HG02588 (cell line): ENCODE results near the gene DOCK2.

Experiments
- ATAC-seq: cut with Tn5 transposase; IDR thresholded peaks from one replicate; pipeline ENCODE4 v1.9.1; 2021; ENCODE audit warnings: mild to moderate bottlenecking, moderate library complexity; ENCODE audit not compliant: unreplicated experiment

Gene DOCK2

GRCh38 chr5:169889572-169889971, 252.5 kb downstream of the DOCK2 start:
- ATAC-seq: no peak

GRCh38 chr5:169893010-169893409, 255.9 kb downstream of the DOCK2 start:
- no peak for ATAC-seq

DNA sequence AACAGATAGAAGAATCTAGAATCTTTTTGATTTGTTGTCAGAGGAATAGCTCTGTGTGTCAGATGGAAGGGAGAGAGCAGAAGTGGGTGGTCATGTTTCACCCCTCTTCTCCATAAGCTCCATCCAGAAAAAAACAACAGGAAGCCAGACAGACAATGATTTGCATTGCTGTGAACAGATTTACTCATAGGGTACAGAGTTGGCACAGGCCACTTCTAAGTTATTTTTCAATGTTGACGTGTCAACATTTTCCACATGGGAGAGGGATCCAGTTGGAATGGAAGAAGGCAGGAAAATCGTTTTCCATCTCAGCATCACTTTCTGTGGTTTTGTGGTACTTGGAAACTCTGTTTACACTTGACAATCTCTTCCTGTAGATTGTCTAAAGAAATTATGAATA, 256.5 kb downstream of the DOCK2 start:
- ATAC-seq: no peak

GRCh38 chr5:169895926-169896325, 258.9 kb downstream of the DOCK2 start:
- ATAC-seq: no peak

DNA sequence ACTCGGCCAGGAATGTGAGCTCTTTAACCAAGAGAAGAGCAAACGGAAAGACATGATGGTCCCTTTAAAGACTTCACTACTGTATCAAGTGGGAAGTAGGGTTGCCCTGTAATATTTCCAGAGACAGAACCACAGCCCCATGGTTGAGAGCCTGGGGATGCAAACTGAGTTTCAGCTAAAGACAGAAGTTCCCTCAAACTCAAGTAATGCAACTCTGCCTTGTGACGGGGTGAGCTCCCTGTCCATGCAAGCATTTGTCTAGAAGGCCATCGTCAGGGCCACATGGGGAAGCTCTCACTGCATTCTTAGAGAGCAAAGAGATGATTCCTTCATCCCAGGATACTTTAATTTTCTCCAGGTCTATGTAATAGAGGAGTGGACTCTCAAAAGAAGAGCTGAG, 260.4 kb downstream of the DOCK2 start:
- ATAC-seq: no peak

GRCh38 chr5:169901896-169902295, 264.8 kb downstream of the DOCK2 start:
- ATAC-seq: peak; percentile 47

GRCh38 chr5:169904059-169904458, 267.0 kb downstream of the DOCK2 start:
- ATAC-seq: peak; percentile 44

DNA sequence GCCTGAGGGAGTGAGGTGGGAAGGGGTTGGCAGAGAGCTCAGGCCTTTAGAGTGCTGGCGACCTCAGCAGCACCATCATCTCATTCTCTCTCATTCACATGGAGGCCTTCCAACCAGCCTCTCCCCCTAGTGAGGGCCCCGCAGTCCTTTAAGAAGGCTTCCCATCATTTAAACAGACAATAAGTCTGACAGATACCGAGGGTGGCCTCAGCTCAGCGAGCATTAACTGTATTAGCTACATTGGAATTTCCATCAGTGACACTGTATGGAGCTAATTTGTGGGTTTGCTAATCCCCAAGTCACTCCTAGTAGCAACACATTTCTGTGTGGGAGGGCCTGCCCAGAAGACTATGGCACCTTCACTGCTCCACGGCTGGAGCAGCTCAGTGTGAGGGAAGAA, 267.4 kb downstream of the DOCK2 start:
- no peak for ATAC-seq

DNA sequence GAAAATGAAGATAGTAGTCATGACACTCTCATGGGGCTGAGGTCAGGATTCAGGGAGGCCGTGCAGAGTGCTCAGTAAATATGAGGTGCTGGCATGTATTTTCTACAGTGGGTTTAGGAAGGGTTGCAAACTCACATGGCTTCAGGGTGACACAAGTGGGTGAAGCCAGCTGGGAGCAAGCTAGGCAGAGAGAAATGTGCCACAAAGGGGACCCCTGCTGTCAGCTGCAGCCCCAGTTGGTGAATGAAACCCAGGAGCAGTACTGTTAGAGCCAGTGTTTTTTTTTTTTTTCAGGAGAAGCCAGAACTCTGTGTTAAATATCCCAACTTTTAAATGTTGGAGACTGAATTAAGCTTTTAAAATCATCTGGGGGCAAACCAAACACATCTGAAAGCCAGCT, 267.9 kb downstream of the DOCK2 start:
- ATAC-seq: no peak

- ATAC-seq: no peak
Observed at GRCh38 chr5:169906745-169907649, 269.9 kb downstream of the DOCK2 start.

DNA sequence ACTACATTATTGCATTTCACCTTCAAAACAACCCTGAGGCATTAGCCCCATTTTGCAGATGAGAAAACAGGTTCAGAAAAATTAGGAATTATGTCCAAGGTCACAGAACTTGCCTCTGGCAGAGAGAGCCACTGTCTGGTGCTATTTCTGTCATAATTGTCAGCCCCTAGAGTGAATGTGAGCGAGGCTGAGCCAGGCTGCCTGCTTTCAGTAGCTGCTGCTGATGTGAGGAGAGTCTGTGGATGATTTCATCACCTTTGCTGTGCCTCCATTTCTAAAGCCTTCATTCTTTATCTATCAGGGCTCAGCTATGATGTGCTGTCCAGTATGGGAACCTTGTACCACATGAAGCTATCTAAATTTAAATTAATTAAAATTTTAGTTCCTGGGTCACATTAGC, 271.8 kb downstream of the DOCK2 start:
- no peak for ATAC-seq

DNA sequence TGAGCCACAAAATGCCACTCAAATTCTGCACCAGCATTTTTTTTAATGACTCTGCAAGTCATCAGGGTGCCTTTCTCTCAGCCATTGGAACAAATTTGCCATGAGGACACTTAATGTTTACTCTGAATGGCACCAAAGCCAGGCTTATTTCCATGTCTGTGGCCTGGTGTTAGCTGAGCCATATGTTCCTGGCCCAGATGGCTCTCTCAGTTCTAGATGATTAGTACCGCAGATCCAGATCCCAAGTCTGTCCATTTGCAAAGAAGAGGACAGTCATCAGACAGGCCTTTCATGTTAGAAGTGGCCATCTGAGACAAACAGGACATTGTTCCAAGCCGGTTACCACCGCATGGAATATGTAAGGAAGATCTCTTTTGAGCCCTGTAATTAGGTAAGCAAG, 272.9 kb downstream of the DOCK2 start:
- ATAC-seq: no peak

- no peak for ATAC-seq
Observed at GRCh38 chr5:169910393-169910792, 273.3 kb downstream of the DOCK2 start.

DNA sequence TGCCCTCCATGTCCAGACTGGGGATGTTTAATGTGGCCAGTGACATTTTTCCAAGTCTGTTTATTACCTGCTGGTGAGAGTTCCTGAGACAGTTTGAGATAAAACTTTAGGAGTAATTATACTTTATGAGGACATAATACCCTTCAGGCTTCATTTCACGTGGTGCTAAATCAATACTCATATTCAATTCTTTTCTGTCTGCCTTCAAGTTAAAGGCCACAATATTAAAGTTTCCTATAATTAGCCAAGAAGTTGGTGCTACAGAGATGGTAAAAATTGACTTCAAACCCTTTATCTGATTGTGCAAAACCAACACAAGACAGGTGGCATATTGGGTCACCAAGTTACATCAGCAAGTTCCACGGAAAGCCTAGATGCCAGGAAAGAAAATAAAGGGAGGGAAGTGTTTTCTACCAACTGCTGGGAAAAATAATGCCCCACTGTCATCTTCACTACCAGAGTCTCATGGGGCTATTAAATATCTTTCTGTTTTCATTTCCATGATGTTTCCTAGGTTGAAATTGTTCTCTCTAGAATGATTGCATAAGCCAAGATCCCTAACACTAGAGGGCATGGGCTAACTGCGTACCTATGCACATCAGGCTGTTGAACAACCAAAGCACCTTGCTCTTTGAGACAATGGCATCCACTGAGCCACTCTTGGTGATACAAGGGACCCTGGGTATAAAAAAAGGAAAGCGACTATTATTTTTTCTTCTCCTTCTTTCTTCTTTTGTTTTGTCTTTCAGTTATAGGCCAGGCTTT, 274.6 kb downstream of the DOCK2 start:
- no peak for ATAC-seq

- ATAC-seq: no peak
Observed at GRCh38 chr5:169913479-169913878, 276.4 kb downstream of the DOCK2 start.

- ATAC-seq: no peak
Observed at GRCh38 chr5:169914766-169915165, 277.7 kb downstream of the DOCK2 start.

GRCh38 chr5:169917500-169917899, 280.4 kb downstream of the DOCK2 start:
- ATAC-seq: no peak

- no peak for ATAC-seq
Observed at GRCh38 chr5:169918228-169918627, 281.2 kb downstream of the DOCK2 start.

GRCh38 chr5:169920474-169920873, 283.4 kb downstream of the DOCK2 start:
- ATAC-seq: no peak

DNA sequence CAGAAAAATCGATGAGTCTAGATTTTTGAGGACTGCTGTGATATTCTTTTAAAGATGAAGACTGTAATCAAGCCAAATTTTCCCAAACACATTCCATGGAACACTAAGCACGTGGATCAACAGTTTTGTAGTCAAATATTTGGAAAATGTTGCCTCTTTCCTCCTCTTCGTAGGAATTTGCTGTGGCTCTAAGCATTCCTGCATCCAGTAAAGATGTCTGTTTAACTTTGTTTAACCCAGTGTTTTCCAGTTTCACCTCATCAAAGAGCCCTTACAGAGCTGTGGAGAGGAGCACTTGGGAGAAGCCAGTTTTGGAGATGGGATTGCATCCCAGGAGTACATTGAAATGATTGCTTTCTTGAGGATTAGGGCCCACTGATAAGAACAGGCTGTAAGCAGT, 284.3 kb downstream of the DOCK2 start:
- ATAC-seq: no peak

DNA sequence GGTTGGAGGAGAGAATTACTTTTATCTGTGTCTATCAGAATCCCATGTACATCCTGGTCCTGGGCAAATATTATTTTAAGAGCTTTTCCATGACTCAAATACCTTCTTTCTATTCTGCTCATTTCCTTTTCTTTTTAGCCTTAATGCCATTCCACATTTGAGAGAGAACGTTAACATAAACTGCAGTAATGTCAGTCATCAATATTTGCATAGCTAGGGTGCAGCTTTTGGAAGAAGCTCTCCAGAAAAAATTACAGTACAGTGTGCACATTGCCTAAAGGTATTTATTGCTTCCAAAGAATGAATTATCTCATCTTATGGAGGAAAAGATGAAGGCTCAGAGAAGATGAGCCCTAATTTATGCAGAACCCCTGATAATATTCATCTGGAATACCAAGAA, 284.9 kb downstream of the DOCK2 start:
- ATAC-seq: no peak

GRCh38 chr5:169922474-169922873, 285.4 kb downstream of the DOCK2 start:
- ATAC-seq: no peak
